DLD1 (cell line): ENCODE data around the gene RNASE7.

Experiments
- in situ Hi-C: cut with HindIII; loops from 2 replicates; pipeline ENCODE4 v1.10.0; 2017; ENCODE audit warnings: low sequenced_read_pairs

The RNASE7 gene

GRCh38 chr14:21042918-21043317 lies 756 bp downstream of the RNASE7 start:
- in situ Hi-C loops = no loop called here

- in situ Hi-C loops = no loop called here
These were observed 1.3 kb downstream of the RNASE7 start for GRCh38 chr14:21043387-21043973.

GRCh38 chr14:21043974-21044618 lies 1.9 kb downstream of the RNASE7 start:
- in situ Hi-C loops = no loop called here

GRCh38 chr14:21047378-21047781 lies 5.2 kb downstream of the RNASE7 start:
- in situ Hi-C loops = no loop called here

GRCh38 chr14:21048638-21049037 lies 6.5 kb downstream of the RNASE7 start:
- in situ Hi-C loops = no loop called here

- in situ Hi-C loops = no loop called here
These were observed 7.1 kb downstream of the RNASE7 start for GRCh38 chr14:21049271-21049673.

GRCh38 chr14:21050597-21050996 lies 8.4 kb downstream of the RNASE7 start:
- in situ Hi-C loops = no loop called here

- in situ Hi-C loops = no loop called here
These were observed 11.3 kb downstream of the RNASE7 start for GRCh38 chr14:21053184-21054122.

- in situ Hi-C loops = no loop called here
These were observed 12.1 kb downstream of the RNASE7 start for GRCh38 chr14:21054123-21054767.

GRCh38 chr14:21054768-21055145 lies 12.6 kb downstream of the RNASE7 start:
- in situ Hi-C loops = no loop called here

GRCh38 chr14:21055432-21056117 lies 13.4 kb downstream of the RNASE7 start:
- in situ Hi-C loops = no loop called here

GRCh38 chr14:21056520-21057163 lies 14.5 kb downstream of the RNASE7 start:
- in situ Hi-C loops = no loop called here

- in situ Hi-C loops = no loop called here
These were observed 15.9 kb downstream of the RNASE7 start, which contains the start of gene RNASE8 for GRCh38 chr14:21057803-21058675. TSS of gene RNASE8 (plus strand) at chr14:21057822. CDS start at chr14:21057893, 71 bp downstream.

GRCh38 chr14:21058903-21059302 lies 16.7 kb downstream of the RNASE7 start:
- in situ Hi-C loops = no loop called here

GRCh38 chr14:21059842-21060613 lies 17.9 kb downstream of the RNASE7 start:
- in situ Hi-C loops = no loop called here

- in situ Hi-C loops = no loop called here
These were observed 18.6 kb downstream of the RNASE7 start for GRCh38 chr14:21060614-21061346.

- in situ Hi-C loops = no loop called here
These were observed 19.1 kb downstream of the RNASE7 start for GRCh38 chr14:21061347-21061668.

- in situ Hi-C loops = no loop called here
These were observed 21.3 kb downstream of the RNASE7 start for GRCh38 chr14:21063479-21063878.
